ENCODE data around the gene COL27A1. TPM values are rescaled to one million over a fixed set of nuclear protein-coding genes. Genes with fewer than 3 reads are reported as not detected.

Gene COL27A1
- total and polyA plus RNA-seq, 2 experiments from 2014 or later: 10.5 to 18.0 TPM

GRCh38 chr9:114304416-114305188 lies 149.3 kb downstream of the COL27A1 start (continued):
- TF ChIP-seq ZNF462 (CRISPR knock-in tag; IDR thresholded peaks at IDR 0.05) (no peak), EZH2 (IDR thresholded peaks at IDR 0.05; ENCODE audit: low read depth, unreplicated experiment) (no peak), STAT1 (IDR thresholded peaks at IDR 0.05; ENCODE audit: unreplicated experiment) (no peak)

GRCh38 chr9:114307899-114308267 lies 152.5 kb downstream of the COL27A1 start:
- Mint-ChIP-seq H3K27ac (no peak overlapping the region), H3K9me3 (no peaks in the 10 kb centered on the region), H3K4me3 (no peak overlapping the region), H3K27me3 (ENCODE audit: insufficient read depth, low read depth, poor library complexity) (peaks cover 5% of the 10 kb centered on the region), H3K4me1 (peaks cover 7% of the 10 kb centered on the region), H3K36me3 (ENCODE audit: low read depth) (peaks cover 6% of the 10 kb centered on the region; the same call in 1 of the 3 replicates)
- Histone ChIP-seq H4K20me1 (replicated peaks; ENCODE audit: insufficient read depth) (no peaks in the 10 kb centered on the region), H3K36me3 (ENCODE audit: insufficient read depth) (no peaks in the 10 kb centered on the region), H3K79me2 (replicated peaks; ENCODE audit: insufficient read depth) (no peaks in the 10 kb centered on the region), H2AFZ (no peak overlapping the region), H3K4me2 (no peak overlapping the region), H3K4me1 (ENCODE audit: insufficient read depth) (no peaks in the 10 kb centered on the region), H3K9me2 (ENCODE audit: insufficient read depth) (no peaks in the 10 kb centered on the region), H3K27me3 (ENCODE audit: insufficient read depth) (no peaks in the 10 kb centered on the region), H3F3A (replicated peaks; ENCODE audit: low read depth) (peaks cover 6% of the 10 kb centered on the region; the same call in 1 of the 2 replicates), H3K27ac (ENCODE audit: low read depth) (no peak overlapping the region), H3K4me3 (no peak overlapping the region)
- TF ChIP-seq REST (IDR thresholded peaks at IDR 0.05; ENCODE audit: unreplicated experiment): no peak
- no peak for TF ChIP-seq ZNF462 (CRISPR knock-in tag; IDR thresholded peaks at IDR 0.05)
- ATAC-seq: no peak
- no peak for DNase-seq (ENCODE audit: low spot score)

Measured in GM23338 (cell line).